ENCODE measurements around the gene TKTL1. TPM values are rescaled to one million over a fixed set of nuclear protein-coding genes. Genes with fewer than 3 reads are reported as not detected.
A peak's percentile ranks its signal among the peaks of the same experiment; 100 is the strongest.

TKTL1 gene
- total RNA-seq, 4 donors from 2014 or later: 0.24 to 0.51 (median 0.34) TPM; not detected in 1

- TF ChIP-seq EP300 (IDR thresholded peaks at IDR 0.05) (no peak), POLR2AphosphoS5 (IDR thresholded peaks at IDR 0.05) (no peak), POLR2A (IDR thresholded peaks at IDR 0.05) (no peak), CTCF (IDR thresholded peaks at IDR 0.05) (no peak)
- no peaks in the 10 kb centered on the region for H3K27me3 ChIP-seq
- H3K27ac ChIP-seq: no peak overlapping the region
- no peaks in the 10 kb centered on the region for H3K9me3 ChIP-seq
- peaks cover 48% of the 10 kb centered on the region for H3K36me3 ChIP-seq
- no peak overlapping the region for H3K4me3 ChIP-seq
- no peak for DNase-seq (ENCODE audit: low spot score in 2 of 2)
- H3K4me1 ChIP-seq: peaks cover 7% of the 10 kb centered on the region
- 80% methylated on average over 5 of the region's 7 CpGs for WGBS
These were observed 52.5 kb downstream of the TKTL1 start for GRCh38 chrX:154348114-154348531.

GRCh38 chrX:154348646-154349358 lies 53.2 kb downstream of the TKTL1 start:
- Histone ChIP-seq H3K9me3 (no peaks in the 10 kb centered on the region), H3K27ac (no peak overlapping the region), H3K36me3 (peaks cover 54% of the 10 kb centered on the region), H3K27me3 (no peaks in the 10 kb centered on the region), H3K4me1 (peaks cover 7% of the 10 kb centered on the region), H3K4me3 (no peak overlapping the region)
- 88% methylated on average over 9 of the region's 24 CpGs for WGBS
- TF ChIP-seq POLR2AphosphoS5 (IDR thresholded peaks at IDR 0.05): no peak
- TF ChIP-seq CTCF (IDR thresholded peaks at IDR 0.05): no peak
- TF ChIP-seq EP300 (IDR thresholded peaks at IDR 0.05): no peak
- no peak for TF ChIP-seq POLR2A (IDR thresholded peaks at IDR 0.05)
- DNase-seq (ENCODE audit: low spot score in 2 of 2): peak in 1 of 2 donors; percentile 57

GRCh38 chrX:154349359-154349935 lies 53.9 kb downstream of the TKTL1 start:
- H3K9me3 ChIP-seq: no peaks in the 10 kb centered on the region
- H3K27me3 ChIP-seq: no peaks in the 10 kb centered on the region
- peaks cover 7% of the 10 kb centered on the region for H3K4me1 ChIP-seq
- H3K36me3 ChIP-seq: peaks cover 61% of the 10 kb centered on the region
- no peak overlapping the region for H3K4me3 ChIP-seq
- H3K27ac ChIP-seq: no peak overlapping the region
- TF ChIP-seq POLR2A (IDR thresholded peaks at IDR 0.05) (no peak), CTCF (IDR thresholded peaks at IDR 0.05) (no peak), EP300 (IDR thresholded peaks at IDR 0.05) (no peak), POLR2AphosphoS5 (IDR thresholded peaks at IDR 0.05) (no peak)
- DNase-seq (ENCODE audit: low spot score in 2 of 2): no peak
- 84% methylated on average over 6 of the region's 19 CpGs for WGBS

GRCh38 chrX:154349979-154350378 lies 54.4 kb downstream of the TKTL1 start:
- Histone ChIP-seq H3K4me3 (no peak overlapping the region), H3K9me3 (no peaks in the 10 kb centered on the region), H3K27me3 (no peaks in the 10 kb centered on the region), H3K4me1 (peaks cover 7% of the 10 kb centered on the region), H3K27ac (no peak overlapping the region), H3K36me3 (peaks cover 66% of the 10 kb centered on the region)
- TF ChIP-seq CTCF (IDR thresholded peaks at IDR 0.05) (no peak), EP300 (IDR thresholded peaks at IDR 0.05) (no peak), POLR2AphosphoS5 (IDR thresholded peaks at IDR 0.05) (no peak), POLR2A (IDR thresholded peaks at IDR 0.05) (no peak)
- WGBS: 89% methylated on average over 11 of the region's 15 CpGs
- no peak for DNase-seq (ENCODE audit: low spot score in 2 of 2)

- H3K36me3 ChIP-seq: peaks cover 72% of the 10 kb centered on the region
- DNase-seq (ENCODE audit: low spot score in 2 of 2): no peak
- no peaks in the 10 kb centered on the region for H3K9me3 ChIP-seq
- no peak overlapping the region for H3K27ac ChIP-seq
- WGBS: 86% methylated on average over 11 of the region's 19 CpGs
- TF ChIP-seq EP300 (IDR thresholded peaks at IDR 0.05): no peak
- no peak for TF ChIP-seq CTCF (IDR thresholded peaks at IDR 0.05)
- no peak for TF ChIP-seq POLR2A (IDR thresholded peaks at IDR 0.05)
- no peak for TF ChIP-seq POLR2AphosphoS5 (IDR thresholded peaks at IDR 0.05)
- H3K4me1 ChIP-seq: peaks cover 7% of the 10 kb centered on the region
- no peak overlapping the region for H3K4me3 ChIP-seq
- no peaks in the 10 kb centered on the region for H3K27me3 ChIP-seq
These were observed 55.0 kb downstream of the TKTL1 start for GRCh38 chrX:154350429-154351182.
